ENCODE data around the gene CHCHD3. TPM values are rescaled to one million over a fixed set of nuclear protein-coding genes. Genes with fewer than 3 reads are reported as not detected.

Gene CHCHD3
- total RNA-seq, 1 donor from 2014 or later = 107 TPM

GRCh38 chr7:132755538-132756483 is 326.1 kb downstream of the CHCHD3 start:
- H3K9me3 Mint-ChIP-seq = peaks cover 3% of the 10 kb centered on the region
- H3K27me3 Mint-ChIP-seq (ENCODE audit: low read depth) = no peaks in the 10 kb centered on the region
- no peak overlapping the region for H3K27ac Mint-ChIP-seq (ENCODE audit: unreplicated experiment)
- no peak for DNase-seq (ENCODE audit: low read depth, low spot score)
- no peak for TF ChIP-seq CTCF (conservative IDR thresholded peaks at IDR 0.05)
- peaks cover 13% of the 10 kb centered on the region for H3K4me1 Mint-ChIP-seq
- H3K4me3 Mint-ChIP-seq = no peak overlapping the region
- H3K36me3 Mint-ChIP-seq (ENCODE audit: low read depth) = no peaks in the 10 kb centered on the region

DNA sequence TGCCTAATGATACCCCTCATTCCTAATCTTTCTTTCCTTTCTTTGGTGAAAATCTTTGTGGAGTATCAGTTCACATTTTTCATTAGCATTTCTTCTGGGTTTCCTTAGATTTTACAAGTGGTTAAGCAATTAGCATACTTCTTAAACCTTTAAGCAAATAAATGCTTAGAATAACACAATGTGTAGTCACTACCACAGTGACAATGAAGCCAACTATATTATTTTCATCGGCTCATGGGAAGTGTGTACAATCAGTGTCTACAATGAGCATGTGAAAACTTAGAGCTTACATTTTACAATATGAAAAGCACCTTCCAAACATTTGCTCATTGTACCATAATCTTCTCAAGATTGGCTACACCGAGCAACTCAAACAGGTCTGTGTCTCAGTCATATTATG is 329.5 kb downstream of the CHCHD3 start:
- H3K4me1 Mint-ChIP-seq = peaks cover 19% of the 10 kb centered on the region

DNA sequence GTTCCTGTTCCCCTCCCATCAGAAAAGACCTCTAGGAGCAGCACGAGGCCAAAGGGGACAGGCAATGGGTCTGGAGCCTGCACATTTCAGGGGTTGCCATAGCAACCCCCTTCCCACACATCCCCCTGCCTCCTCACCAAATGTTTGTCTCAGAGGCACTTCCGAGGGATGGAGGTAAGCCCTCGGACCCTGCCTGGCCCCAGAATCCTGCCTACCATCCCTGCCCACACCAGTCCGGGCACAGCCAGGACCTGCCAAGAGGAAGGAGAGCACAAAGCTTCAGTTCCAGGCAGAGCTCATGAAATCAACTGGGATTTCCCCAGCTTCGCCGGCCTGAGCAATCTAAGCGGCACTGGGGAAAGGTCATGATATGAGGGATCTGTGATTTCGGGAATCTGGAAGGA is 330.6 kb downstream of the CHCHD3 start:
- no peaks in the 10 kb centered on the region for H3K36me3 Mint-ChIP-seq (ENCODE audit: low read depth)
- peak overlapping the region; percentile 15 for H3K27ac Mint-ChIP-seq (ENCODE audit: unreplicated experiment)
- H3K9me3 Mint-ChIP-seq = peaks cover 7% of the 10 kb centered on the region
- H3K4me3 Mint-ChIP-seq = no peak overlapping the region
- DNase-seq (ENCODE audit: low read depth, low spot score) = no peak
- peaks cover 18% of the 10 kb centered on the region for H3K4me1 Mint-ChIP-seq
- no peaks in the 10 kb centered on the region for H3K27me3 Mint-ChIP-seq (ENCODE audit: low read depth)
- no peak for TF ChIP-seq CTCF (conservative IDR thresholded peaks at IDR 0.05)

More for the DNA sequence above, 329.5 kb downstream of the CHCHD3 start:
- Mint-ChIP-seq H3K4me3 (no peak overlapping the region), H3K36me3 (ENCODE audit: low read depth) (no peaks in the 10 kb centered on the region), H3K9me3 (peaks cover 7% of the 10 kb centered on the region), H3K27me3 (ENCODE audit: low read depth) (no peaks in the 10 kb centered on the region), H3K27ac (ENCODE audit: unreplicated experiment) (no peak overlapping the region)
- no peak for TF ChIP-seq CTCF (conservative IDR thresholded peaks at IDR 0.05)
- no peak for DNase-seq (ENCODE audit: low read depth, low spot score)

GRCh38 chr7:132750530-132751217 is 331.2 kb downstream of the CHCHD3 start:
- Mint-ChIP-seq H3K36me3 (ENCODE audit: low read depth) (no peaks in the 10 kb centered on the region), H3K4me3 (no peak overlapping the region), H3K9me3 (peaks cover 9% of the 10 kb centered on the region), H3K27me3 (ENCODE audit: low read depth) (no peaks in the 10 kb centered on the region), H3K27ac (ENCODE audit: unreplicated experiment) (peak overlapping the region; percentile 15), H3K4me1 (peaks cover 18% of the 10 kb centered on the region)
- DNase-seq (ENCODE audit: low read depth, low spot score) = no peak
- no peak for TF ChIP-seq CTCF (conservative IDR thresholded peaks at IDR 0.05)

- Mint-ChIP-seq H3K36me3 (ENCODE audit: low read depth) (no peaks in the 10 kb centered on the region), H3K4me3 (no peak overlapping the region), H3K27me3 (ENCODE audit: low read depth) (no peaks in the 10 kb centered on the region), H3K4me1 (peaks cover 18% of the 10 kb centered on the region), H3K27ac (ENCODE audit: unreplicated experiment) (no peak overlapping the region), H3K9me3 (peaks cover 11% of the 10 kb centered on the region)
- no peak for DNase-seq (ENCODE audit: low read depth, low spot score)
- no peak for TF ChIP-seq CTCF (conservative IDR thresholded peaks at IDR 0.05)
Measured at GRCh38 chr7:132750096-132750495, 331.8 kb downstream of the CHCHD3 start.

Data from neural crest cell (in vitro differentiated cells).